Parathyroid adenoma (tissue), 2 donors: Measurements from ENCODE around the gene CEP85L.

ENCODE experiments used
- H2AFZ ChIP-seq: fragments of 300-600 bp; sonication (generic); one replicate; pipeline ENCODE4 v1.7.0; 2017; ENCODE audit warnings: antibody characterized with exemption, mild to moderate bottlenecking
- H3K27ac ChIP-seq: fragments of 300-600 bp; sonication (generic); one replicate; pipeline ENCODE4 v1.7.0; 2017
- H3K27me3 ChIP-seq: fragments of 300-600 bp; sonication (generic); one replicate; pipeline ENCODE4 v1.7.0; 2017; ENCODE audit warnings: low read length; ENCODE audit not compliant: control insufficient read depth, insufficient read depth
- H3K36me3 ChIP-seq: fragments of 300-600 bp; sonication (generic); one replicate; pipeline ENCODE4 v1.7.0; 2017; ENCODE audit warnings: low read length; ENCODE audit not compliant: control insufficient read depth, insufficient read depth
- H3K4me1 ChIP-seq: fragments of 300-600 bp; sonication (generic); one replicate; pipeline ENCODE4 v1.7.0; 2017; ENCODE audit warnings: control low read depth
- H3K4me2 ChIP-seq: fragments of 300-600 bp; sonication (generic); one replicate; pipeline ENCODE4 v1.7.0; 2017; ENCODE audit warnings: low read length
- H3K4me3 ChIP-seq: fragments of 300-600 bp; sonication (generic); one replicate; pipeline ENCODE4 v1.7.0; 2017; ENCODE audit warnings: low read depth, low read length
- H3K79me2 ChIP-seq: fragments of 300-600 bp; sonication (generic); one replicate; pipeline ENCODE4 v1.7.0; 2017; ENCODE audit warnings: control low read depth
- H3K9ac ChIP-seq: fragments of 300-600 bp; sonication (generic); one replicate; pipeline ENCODE4 v1.7.0; 2017; ENCODE audit warnings: mild to moderate bottlenecking
- H3K9me3 ChIP-seq: fragments of 300-600 bp; sonication (generic); one replicate; pipeline ENCODE4 v1.7.0; 2017; ENCODE audit warnings: low read length; ENCODE audit not compliant: control insufficient read depth
- TF ChIP-seq, protein P1 (sequence below): fragments of 300-600 bp; sonication (generic); IDR thresholded peaks from one replicate; pipeline ENCODE4 v1.7.0; 2017; ENCODE audit warnings: antibody characterized with exemption, mild to moderate bottlenecking
- donor health status: primary hyperparathyroidism.

The CEP85L gene

DNA sequence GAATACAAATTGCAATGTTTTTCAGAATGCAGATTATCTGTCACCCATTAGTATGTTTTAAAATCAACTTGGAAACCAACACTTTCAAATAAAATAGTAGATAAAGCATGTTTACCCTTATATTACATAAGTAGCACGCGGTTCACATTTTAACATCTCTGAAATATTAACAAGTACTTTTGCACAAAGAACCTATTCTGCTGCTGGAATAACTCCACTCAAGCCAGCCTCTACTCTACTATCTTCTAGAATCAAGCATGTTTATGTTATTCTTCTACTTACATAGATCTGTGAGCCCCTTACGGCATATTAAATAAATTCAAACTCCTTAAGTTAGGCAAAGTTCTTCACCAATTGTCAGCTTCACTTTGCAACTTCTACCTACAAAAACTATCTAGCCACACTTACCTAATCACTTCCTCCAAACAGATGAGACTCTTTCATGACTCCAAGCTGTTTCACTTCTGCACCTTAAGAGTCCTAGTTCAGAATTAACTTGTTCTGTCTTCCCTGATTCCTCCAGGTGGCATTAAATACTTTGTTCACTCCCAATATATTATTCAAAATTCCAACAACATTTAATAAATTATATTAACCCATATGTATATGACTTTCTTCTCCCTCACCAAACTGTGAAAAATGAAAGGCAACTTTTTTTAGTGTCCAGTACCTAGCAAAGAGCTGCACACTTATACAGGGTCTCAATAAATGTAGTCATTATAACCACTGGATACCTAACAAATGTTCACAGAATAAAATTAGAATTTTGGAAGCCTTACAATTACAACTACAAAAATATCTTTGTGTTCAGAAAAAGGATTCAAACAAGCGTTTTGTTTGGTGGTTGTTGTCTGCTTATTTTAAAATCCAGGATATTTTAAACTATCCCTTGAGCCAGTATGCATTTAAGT is 12.1 kb downstream of the CEP85L start:
- no peak overlapping the region for H2AFZ ChIP-seq
- no peak overlapping the region for H3K9ac ChIP-seq
- H3K27me3 ChIP-seq = no peaks in the 10 kb centered on the region
- TF ChIP-seq, protein P1, sequence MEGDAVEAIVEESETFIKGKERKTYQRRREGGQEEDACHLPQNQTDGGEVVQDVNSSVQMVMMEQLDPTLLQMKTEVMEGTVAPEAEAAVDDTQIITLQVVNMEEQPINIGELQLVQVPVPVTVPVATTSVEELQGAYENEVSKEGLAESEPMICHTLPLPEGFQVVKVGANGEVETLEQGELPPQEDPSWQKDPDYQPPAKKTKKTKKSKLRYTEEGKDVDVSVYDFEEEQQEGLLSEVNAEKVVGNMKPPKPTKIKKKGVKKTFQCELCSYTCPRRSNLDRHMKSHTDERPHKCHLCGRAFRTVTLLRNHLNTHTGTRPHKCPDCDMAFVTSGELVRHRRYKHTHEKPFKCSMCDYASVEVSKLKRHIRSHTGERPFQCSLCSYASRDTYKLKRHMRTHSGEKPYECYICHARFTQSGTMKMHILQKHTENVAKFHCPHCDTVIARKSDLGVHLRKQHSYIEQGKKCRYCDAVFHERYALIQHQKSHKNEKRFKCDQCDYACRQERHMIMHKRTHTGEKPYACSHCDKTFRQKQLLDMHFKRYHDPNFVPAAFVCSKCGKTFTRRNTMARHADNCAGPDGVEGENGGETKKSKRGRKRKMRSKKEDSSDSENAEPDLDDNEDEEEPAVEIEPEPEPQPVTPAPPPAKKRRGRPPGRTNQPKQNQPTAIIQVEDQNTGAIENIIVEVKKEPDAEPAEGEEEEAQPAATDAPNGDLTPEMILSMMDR = no peak
- H3K27ac ChIP-seq = no peak overlapping the region
- H3K36me3 ChIP-seq = no peaks in the 10 kb centered on the region
- H3K9me3 ChIP-seq = no peaks in the 10 kb centered on the region
- no peak overlapping the region for H3K4me2 ChIP-seq
- H3K4me1 ChIP-seq = peaks cover 15% of the 10 kb centered on the region
- no peak overlapping the region for H3K4me3 ChIP-seq
- peaks cover 69% of the 10 kb centered on the region for H3K79me2 ChIP-seq

DNA sequence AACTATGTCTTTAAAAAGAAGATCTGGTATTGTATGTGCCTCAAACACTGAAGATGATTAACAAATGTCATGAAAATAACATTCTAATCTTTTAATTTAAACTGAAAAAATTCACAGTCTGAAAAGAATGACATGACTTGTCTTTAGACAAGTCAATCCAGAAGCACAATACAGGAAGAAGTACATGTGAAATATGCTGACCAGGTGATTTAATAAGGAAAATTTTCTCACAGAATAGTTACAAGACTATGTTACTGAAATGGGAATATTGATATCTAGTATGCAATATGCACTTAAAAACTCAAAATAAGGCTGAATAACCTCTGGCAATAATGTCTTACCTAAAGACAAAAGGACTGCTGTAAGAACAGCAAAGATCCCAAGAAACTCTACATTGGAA is 13.1 kb downstream of the CEP85L start:
- Histone ChIP-seq H2AFZ (no peak overlapping the region), H3K9me3 (no peaks in the 10 kb centered on the region), H3K4me2 (no peak overlapping the region), H3K36me3 (no peaks in the 10 kb centered on the region), H3K27me3 (no peaks in the 10 kb centered on the region), H3K4me1 (peaks cover 15% of the 10 kb centered on the region), H3K27ac (no peak overlapping the region), H3K4me3 (no peak overlapping the region), H3K79me2 (peaks cover 67% of the 10 kb centered on the region), H3K9ac (no peak overlapping the region)
- TF ChIP-seq, protein P1 = no peak

DNA sequence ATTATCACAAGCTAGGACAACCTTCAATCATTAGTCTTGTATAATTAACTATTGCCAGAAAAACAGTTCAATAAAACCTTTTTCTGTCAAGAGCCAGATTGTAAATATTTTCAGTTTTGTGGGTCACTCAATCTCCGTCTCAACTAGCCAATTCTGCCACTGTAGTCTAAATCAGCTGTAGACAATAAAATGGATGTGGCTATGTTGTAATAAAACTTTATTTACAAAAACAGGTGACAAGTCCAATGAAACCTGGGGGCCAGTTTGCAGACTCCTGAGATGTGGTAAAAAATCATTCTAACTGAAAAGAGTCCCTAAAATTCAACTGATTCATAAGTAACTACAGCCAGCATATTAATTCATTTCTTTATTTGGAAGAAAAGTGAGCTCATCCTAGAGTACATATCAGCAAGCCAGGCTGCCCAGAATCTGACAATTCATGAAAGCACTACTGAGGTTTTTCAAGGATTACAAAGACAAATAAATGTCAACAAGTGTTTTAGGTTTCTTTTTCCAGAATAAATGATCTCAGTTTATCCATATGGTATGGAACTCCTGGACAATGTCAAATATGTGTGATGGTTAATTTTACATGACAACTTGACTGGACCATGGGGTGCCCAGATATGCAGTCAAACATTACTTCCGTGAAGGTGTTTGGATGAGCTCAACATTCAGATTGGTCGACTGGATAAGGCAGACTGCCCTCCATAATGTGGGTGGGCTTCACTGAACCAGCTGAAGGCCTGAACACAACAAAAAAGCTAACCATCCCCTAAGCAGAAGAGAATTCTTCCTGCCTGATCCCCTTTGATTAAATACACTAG is 15.3 kb downstream of the CEP85L start:
- no peaks in the 10 kb centered on the region for H3K27me3 ChIP-seq
- TF ChIP-seq, protein P1 = no peak
- H3K4me2 ChIP-seq = no peak overlapping the region
- H3K4me3 ChIP-seq = no peak overlapping the region
- H3K79me2 ChIP-seq = peaks cover 74% of the 10 kb centered on the region
- no peak overlapping the region for H3K9ac ChIP-seq
- no peak overlapping the region for H2AFZ ChIP-seq
- H3K27ac ChIP-seq = no peak overlapping the region
- no peaks in the 10 kb centered on the region for H3K9me3 ChIP-seq
- H3K4me1 ChIP-seq = peaks cover 10% of the 10 kb centered on the region
- H3K36me3 ChIP-seq = no peaks in the 10 kb centered on the region

DNA sequence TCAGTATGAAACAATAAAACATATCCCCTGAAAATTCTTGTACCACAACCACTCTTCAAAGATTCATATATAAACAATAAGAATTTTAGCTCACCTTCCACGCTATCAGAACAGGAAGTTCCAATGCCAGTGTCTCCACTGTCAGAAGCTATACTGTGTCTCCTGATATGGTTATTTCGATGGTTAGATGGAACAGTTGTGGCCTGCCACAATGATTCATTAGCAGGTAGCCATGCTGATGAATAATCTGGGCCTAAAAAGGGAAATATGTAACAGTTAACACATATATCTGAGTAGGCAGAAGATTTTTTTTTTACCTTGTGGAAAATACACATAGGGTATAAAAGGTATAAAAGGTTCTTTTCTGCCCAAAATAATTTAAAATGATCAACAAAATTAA is 19.0 kb downstream of the CEP85L start:
- no peak overlapping the region for H3K4me3 ChIP-seq
- no peak overlapping the region for H3K27ac ChIP-seq
- H3K4me2 ChIP-seq = no peak overlapping the region
- TF ChIP-seq, protein P1 = no peak
- no peaks in the 10 kb centered on the region for H3K36me3 ChIP-seq
- no peak overlapping the region for H2AFZ ChIP-seq
- H3K9me3 ChIP-seq = no peaks in the 10 kb centered on the region
- no peaks in the 10 kb centered on the region for H3K27me3 ChIP-seq
- H3K9ac ChIP-seq = no peak overlapping the region
- peaks cover 80% of the 10 kb centered on the region for H3K79me2 ChIP-seq
- H3K4me1 ChIP-seq = peaks cover 4% of the 10 kb centered on the region
